Endothelial cell (in vitro differentiated cells): ENCODE results near the gene ZNF423. TPM values are rescaled to one million over a fixed set of nuclear protein-coding genes. Genes with fewer than 3 reads are reported as not detected.

Experiments used
- DNase-seq: peaks from one replicate; pipeline ENCODE4 v3.0.0; 2021; ENCODE audit warnings: low spot score
- H3K27ac Mint-ChIP-seq: one replicate; pipeline ENCODE4 v1.8.0; 2021; ENCODE audit warnings: mixed read lengths, inconsistent platforms; ENCODE audit not compliant: unreplicated experiment
- H3K27me3 Mint-ChIP-seq: one replicate; pipeline ENCODE4 v1.8.0; 2021; ENCODE audit warnings: mild to moderate bottlenecking, moderate library complexity, mixed read lengths, inconsistent platforms; ENCODE audit not compliant: unreplicated experiment
- H3K36me3 Mint-ChIP-seq: one replicate; pipeline ENCODE4 v1.8.0; 2021; ENCODE audit warnings: mild to moderate bottlenecking, low read depth, mixed read lengths, inconsistent platforms; ENCODE audit not compliant: unreplicated experiment
- H3K4me1 Mint-ChIP-seq: one replicate; pipeline ENCODE4 v1.8.0; 2021; ENCODE audit warnings: mild to moderate bottlenecking, mixed read lengths, inconsistent platforms; ENCODE audit not compliant: unreplicated experiment
- H3K4me3 Mint-ChIP-seq: one replicate; pipeline ENCODE4 v1.8.0; 2021; ENCODE audit warnings: mild to moderate bottlenecking, mixed read lengths, inconsistent platforms; ENCODE audit not compliant: unreplicated experiment
- H3K9me3 Mint-ChIP-seq: one replicate; pipeline ENCODE4 v1.8.0; 2021; ENCODE audit warnings: mixed read lengths, inconsistent platforms; ENCODE audit not compliant: unreplicated experiment
- CTCF ChIP-seq: fragments of 200-600 bp; sonication (generic); IDR thresholded peaks from one replicate; pipeline ENCODE4 v1.5.0; 2021; ENCODE audit warnings: antibody characterized with exemption; ENCODE audit not compliant: unreplicated experiment
- total RNA-seq: library from RNA; stranded (reverse); fragmentation: NEBNext Ultra II Directional; extraction: Animal tissue kit (Norgen Biotek cat#: 25700); gene quantifications from one replicate; pipeline ENCODE4 v1.2.1, GENCODE V29; 2021; ENCODE audit not compliant: unreplicated experiment

ZNF423 gene
- total RNA-seq, 1 donor from 2014 or later: 44.8 TPM

GRCh38 chr16:49556606-49557446, 299.1 kb downstream of the ZNF423 start:
- TF ChIP-seq CTCF: peak; percentile 49
- H3K27me3 Mint-ChIP-seq: no peaks in the 10 kb centered on the region
- no peaks in the 10 kb centered on the region for H3K36me3 Mint-ChIP-seq
- peak; percentile 47 for DNase-seq
- peak overlapping the region; percentile 24 for H3K4me3 Mint-ChIP-seq
- peak overlapping the region; percentile 1 for H3K27ac Mint-ChIP-seq
- H3K9me3 Mint-ChIP-seq: no peaks in the 10 kb centered on the region
- peaks cover 21% of the 10 kb centered on the region for H3K4me1 Mint-ChIP-seq

GRCh38 chr16:49556249-49556605, 299.7 kb downstream of the ZNF423 start:
- no peak for DNase-seq
- no peaks in the 10 kb centered on the region for H3K9me3 Mint-ChIP-seq
- TF ChIP-seq CTCF: no peak

GRCh38 chr16:49554681-49555080, 301.2 kb downstream of the ZNF423 start:
- DNase-seq: no peak
- H3K36me3 Mint-ChIP-seq: no peaks in the 10 kb centered on the region
- no peak for TF ChIP-seq CTCF
- no peak overlapping the region for H3K27ac Mint-ChIP-seq
- peaks cover 1% of the 10 kb centered on the region for H3K27me3 Mint-ChIP-seq
- no peaks in the 10 kb centered on the region for H3K9me3 Mint-ChIP-seq
- H3K4me3 Mint-ChIP-seq: no peak overlapping the region
- H3K4me1 Mint-ChIP-seq: peaks cover 26% of the 10 kb centered on the region

More at GRCh38 chr16:49556249-49556605, 299.7 kb downstream of the ZNF423 start:
- Mint-ChIP-seq H3K4me1 (peaks cover 21% of the 10 kb centered on the region), H3K27ac (no peak overlapping the region), H3K36me3 (no peaks in the 10 kb centered on the region), H3K27me3 (no peaks in the 10 kb centered on the region), H3K4me3 (no peak overlapping the region)

GRCh38 chr16:49552313-49552928, 303.5 kb downstream of the ZNF423 start:
- Mint-ChIP-seq H3K27me3 (peaks cover 4% of the 10 kb centered on the region), H3K36me3 (no peaks in the 10 kb centered on the region), H3K9me3 (no peaks in the 10 kb centered on the region), H3K4me1 (peaks cover 14% of the 10 kb centered on the region), H3K4me3 (no peak overlapping the region), H3K27ac (no peak overlapping the region)
- DNase-seq: no peak
- TF ChIP-seq CTCF: no peak

- no peak for DNase-seq
- Mint-ChIP-seq H3K4me1 (peaks cover 5% of the 10 kb centered on the region), H3K36me3 (no peaks in the 10 kb centered on the region), H3K9me3 (no peaks in the 10 kb centered on the region), H3K27ac (no peak overlapping the region), H3K27me3 (peaks cover 6% of the 10 kb centered on the region), H3K4me3 (no peak overlapping the region)
- TF ChIP-seq CTCF: no peak
These were observed 305.2 kb downstream of the ZNF423 start for GRCh38 chr16:49550666-49551065.
